HG03135 (cell line): ENCODE measurements around the gene FOXR1.

Source experiments
- ATAC-seq: cut with Tn5 transposase; IDR thresholded peaks from one replicate; pipeline ENCODE4 v1.9.1; 2021; ENCODE audit warnings: mild to moderate bottlenecking, moderate library complexity; ENCODE audit not compliant: unreplicated experiment

Gene FOXR1

GRCh38 chr11:118971646-118972045 is at the start of gene FOXR1:
Gene FOXR1 (plus strand): TSS chr11:118971761. CDS start chr11:118971932, 171 bp downstream.
- ATAC-seq = no peak

GRCh38 chr11:118921929-118922744 is 49.4 kb upstream of the FOXR1 start:
- ATAC-seq = no peak

- no peak for ATAC-seq
Observed at GRCh38 chr11:118922745-118923627, 48.6 kb upstream of the FOXR1 start.

- ATAC-seq = no peak
Observed at GRCh38 chr11:118923721-118924587, 47.6 kb upstream of the FOXR1 start.

GRCh38 chr11:118924591-118925585 is 46.7 kb upstream of the FOXR1 start:
- no peak for ATAC-seq

GRCh38 chr11:118927554-118928100 is 43.9 kb upstream of the FOXR1 start:
- no peak for ATAC-seq

GRCh38 chr11:118928101-118928869 is 43.3 kb upstream of the FOXR1 start:
- ATAC-seq = peak; percentile 44

- ATAC-seq = no peak
Observed at GRCh38 chr11:118928870-118929500, 42.6 kb upstream of the FOXR1 start.

- no peak for ATAC-seq
Observed at GRCh38 chr11:118929501-118930093, 42.0 kb upstream of the FOXR1 start.

GRCh38 chr11:118930094-118930712 is 41.4 kb upstream of the FOXR1 start:
- no peak for ATAC-seq

- no peak for ATAC-seq
Observed at GRCh38 chr11:118931571-118931970, 40.0 kb upstream of the FOXR1 start.

GRCh38 chr11:118933486-118933885 is 38.1 kb upstream of the FOXR1 start:
- no peak for ATAC-seq

GRCh38 chr11:118935376-118935775 is 36.2 kb upstream of the FOXR1 start:
- no peak for ATAC-seq

GRCh38 chr11:118938491-118939403 is 32.8 kb upstream of the FOXR1 start:
- no peak for ATAC-seq

GRCh38 chr11:118939404-118939915 is 32.1 kb upstream of the FOXR1 start:
- no peak for ATAC-seq

- no peak for ATAC-seq
Observed at GRCh38 chr11:118939953-118940598, 31.5 kb upstream of the FOXR1 start.
